Choroid plexus epithelial cell (primary cell): ENCODE measurements around the gene TPRA1.

Experiments
- DNase-seq: peaks from one replicate; pipeline ENCODE4 v3.0.0-alpha.2; 2010; ENCODE audit warnings: low read depth
- H3K4me3 ChIP-seq: 2 replicates; pipeline ENCODE4 v1.5.1; 2011; ENCODE audit warnings: low read depth, mild to moderate bottlenecking, control low read depth, low read length, moderate library complexity
- CTCF ChIP-seq: conservative IDR thresholded peaks from 2 replicates; pipeline ENCODE4 v1.5.1; 2011; ENCODE audit warnings: low read depth, mild to moderate bottlenecking, control low read depth, inconsistent platforms, low read length, moderate library complexity

The TPRA1 gene

GRCh38 chr3:127544192-127544802, 46.2 kb downstream of the TPRA1 start:
- peak; percentile 79 for DNase-seq
- H3K4me3 ChIP-seq: no peak overlapping the region
- TF ChIP-seq CTCF: peak; percentile 85

GRCh38 chr3:127543441-127543840, 47.1 kb downstream of the TPRA1 start:
- DNase-seq: no peak
- no peak overlapping the region for H3K4me3 ChIP-seq
- TF ChIP-seq CTCF: no peak

GRCh38 chr3:127542441-127542952, 48.0 kb downstream of the TPRA1 start:
- TF ChIP-seq CTCF: no peak
- H3K4me3 ChIP-seq: no peak overlapping the region
- DNase-seq: no peak

GRCh38 chr3:127541320-127541719, 49.2 kb downstream of the TPRA1 start:
- H3K4me3 ChIP-seq: no peak overlapping the region
- TF ChIP-seq CTCF: no peak
- DNase-seq: no peak

- DNase-seq: no peak
- TF ChIP-seq CTCF: no peak
- no peak overlapping the region for H3K4me3 ChIP-seq
Observed at GRCh38 chr3:127539366-127540060, 51.0 kb downstream of the TPRA1 start.

- no peak for DNase-seq
- H3K4me3 ChIP-seq: no peak overlapping the region
- no peak for TF ChIP-seq CTCF
Observed at GRCh38 chr3:127538569-127538968, 52.0 kb downstream of the TPRA1 start.
